ENCODE results near the gene PLEK2.

DNA sequence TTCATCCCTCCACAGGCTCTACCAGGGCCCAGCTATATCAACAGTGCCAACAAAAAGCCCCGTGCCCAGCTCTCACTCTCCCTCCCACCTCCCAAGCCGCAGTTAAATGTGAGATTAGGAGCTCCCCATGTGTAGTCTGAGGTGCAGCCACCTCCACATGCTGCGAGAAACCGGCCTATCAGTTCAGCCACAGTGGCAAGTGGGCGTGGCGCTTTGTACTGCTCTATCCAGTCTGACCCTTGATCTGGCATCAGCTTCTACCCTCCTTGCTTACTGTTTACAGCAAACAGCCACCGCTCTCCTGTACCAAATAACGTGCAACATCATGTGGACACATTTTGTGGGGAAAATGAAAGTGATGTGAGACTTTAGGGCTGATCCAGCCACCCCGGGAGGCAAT, 1.7 kb downstream of the PLEK2 start:
- TF ChIP-seq, protein P1, sequence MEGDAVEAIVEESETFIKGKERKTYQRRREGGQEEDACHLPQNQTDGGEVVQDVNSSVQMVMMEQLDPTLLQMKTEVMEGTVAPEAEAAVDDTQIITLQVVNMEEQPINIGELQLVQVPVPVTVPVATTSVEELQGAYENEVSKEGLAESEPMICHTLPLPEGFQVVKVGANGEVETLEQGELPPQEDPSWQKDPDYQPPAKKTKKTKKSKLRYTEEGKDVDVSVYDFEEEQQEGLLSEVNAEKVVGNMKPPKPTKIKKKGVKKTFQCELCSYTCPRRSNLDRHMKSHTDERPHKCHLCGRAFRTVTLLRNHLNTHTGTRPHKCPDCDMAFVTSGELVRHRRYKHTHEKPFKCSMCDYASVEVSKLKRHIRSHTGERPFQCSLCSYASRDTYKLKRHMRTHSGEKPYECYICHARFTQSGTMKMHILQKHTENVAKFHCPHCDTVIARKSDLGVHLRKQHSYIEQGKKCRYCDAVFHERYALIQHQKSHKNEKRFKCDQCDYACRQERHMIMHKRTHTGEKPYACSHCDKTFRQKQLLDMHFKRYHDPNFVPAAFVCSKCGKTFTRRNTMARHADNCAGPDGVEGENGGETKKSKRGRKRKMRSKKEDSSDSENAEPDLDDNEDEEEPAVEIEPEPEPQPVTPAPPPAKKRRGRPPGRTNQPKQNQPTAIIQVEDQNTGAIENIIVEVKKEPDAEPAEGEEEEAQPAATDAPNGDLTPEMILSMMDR (conservative IDR thresholded peaks at IDR 0.05), result no peak
- no peak for TF ChIP-seq EZH2 (IDR thresholded peaks at IDR 0.05; ENCODE audit: low read depth)
